IMR-90 (cell line): ENCODE results near the gene LYSMD4. TPM values are rescaled to one million over a fixed set of nuclear protein-coding genes. Genes with fewer than 3 reads are reported as not detected.

Source experiments
- ATAC-seq: fragments of 200-7000 bp; cut with Tn5 transposase; 2 replicates; pipeline ENCODE4 v1.9.1; 2020; ENCODE audit warnings: low read depth, mild to moderate bottlenecking, moderate library complexity
- BruUV-seq: library from RNA; stranded (reverse); fragments of 400-500 nt; replicated peaks from 2 replicates; lab custom pipeline; 2021; lab: Mats Ljungman, UMichigan
- CTCF ChIA-PET: fragments of 300-600 bp; formaldehyde crosslinking; extraction: SDS; loops from one replicate; lab custom pipeline; 2021; ENCODE audit warnings: antibody characterized with exemption; lab: Yijun Ruan, JAX
- POLR2A ChIA-PET: fragments of 300-600 bp; sonication (Branson Sonifier 250); formaldehyde crosslinking; loops from one replicate; lab custom pipeline; 2022; ENCODE audit warnings: antibody characterized with exemption; ENCODE audit not compliant: unreplicated experiment; lab: Charles Lee
- DNase-seq: peaks from one replicate; pipeline ENCODE4 v3.0.0; 2013
- H2AFZ ChIP-seq: replicated peaks from 2 replicates; pipeline ENCODE3; 2013; ENCODE audit warnings: low read length, mild to moderate bottlenecking; ENCODE audit not compliant: poor library complexity
- H2AK5ac ChIP-seq: 2 replicates; pipeline ENCODE4 v1.6.1; 2013; ENCODE audit warnings: low read depth, low read length, inconsistent platforms
- H2AK9ac ChIP-seq: replicated peaks from 2 replicates; pipeline ENCODE3; 2013; ENCODE audit warnings: mild to moderate bottlenecking, low read depth, low read length, moderate library complexity; ENCODE audit not compliant: poor library complexity
- H2BK120ac ChIP-seq: 2 replicates; pipeline ENCODE4 v1.6.1; 2013; ENCODE audit warnings: low read depth, low read length, inconsistent platforms
- H2BK15ac ChIP-seq: 3 replicates; pipeline ENCODE4 v1.6.1; 2013; ENCODE audit warnings: low read depth, low read length, inconsistent platforms
- H2BK20ac ChIP-seq: 2 replicates; pipeline ENCODE4 v1.6.1; 2013; ENCODE audit warnings: low read depth, mild to moderate bottlenecking, inconsistent platforms, low read length, moderate library complexity
- H2BK5ac ChIP-seq: 2 replicates; pipeline ENCODE4 v1.6.1; 2013; ENCODE audit warnings: mild to moderate bottlenecking, low read depth, low read length, inconsistent platforms; ENCODE audit not compliant: poor library complexity, severe bottlenecking
- H3K14ac ChIP-seq: replicated peaks from 2 replicates; pipeline ENCODE4 v1.6.1; 2013; ENCODE audit warnings: low read depth, low read length, inconsistent platforms
- H3K18ac ChIP-seq: 2 replicates; pipeline ENCODE4 v1.6.1; 2013; ENCODE audit warnings: low read depth, low read length, control low read depth
- H3K23ac ChIP-seq: 2 replicates; pipeline ENCODE4 v1.6.1; 2013; ENCODE audit warnings: low read depth, low read length, inconsistent platforms
- H3K27ac ChIP-seq: 2 replicates; pipeline ENCODE4 v1.5.1; 2013; ENCODE audit warnings: mild to moderate bottlenecking, control low read depth, low read length; ENCODE audit not compliant: insufficient read depth
- H3K27me3 ChIP-seq: 2 replicates; pipeline ENCODE4 v1.6.1; 2013; ENCODE audit warnings: low read length; ENCODE audit not compliant: control insufficient read depth, insufficient read depth
- H3K36me3 ChIP-seq: 2 replicates; pipeline ENCODE4 v1.6.1; 2013; ENCODE audit warnings: low read length, mixed read lengths; ENCODE audit not compliant: control insufficient read depth, insufficient read depth
- H3K4ac ChIP-seq: 2 replicates; pipeline ENCODE4 v1.6.1; 2013; ENCODE audit warnings: low read depth, low read length, inconsistent platforms
- H3K4me1 ChIP-seq: 2 replicates; pipeline ENCODE4 v1.6.1; 2013; ENCODE audit warnings: low read length, mixed read lengths; ENCODE audit not compliant: control insufficient read depth, insufficient read depth
- H3K4me2 ChIP-seq: 2 replicates; pipeline ENCODE4 v1.6.1; 2013; ENCODE audit warnings: low read depth, mild to moderate bottlenecking, control low read depth, low read length, moderate library complexity
- H3K4me3 ChIP-seq: 2 replicates; pipeline ENCODE4 v1.5.1; 2013; ENCODE audit warnings: low read depth, mild to moderate bottlenecking, control low read depth, low read length, moderate library complexity; ENCODE audit not compliant: insufficient read depth
- H3K56ac ChIP-seq: 2 replicates; pipeline ENCODE4 v1.6.1; 2013; ENCODE audit warnings: low read length, inconsistent platforms; ENCODE audit not compliant: insufficient read depth; ENCODE audit errors: extremely low read depth
- H3K79me1 ChIP-seq, 2 experiments: 2 replicates each; pipeline ENCODE4 v1.6.1; 2013; ENCODE audit warnings: low read length in 2 of 2, inconsistent platforms in 1 of 2, low read depth in 1 of 2
- H3K9ac ChIP-seq: 2 replicates; pipeline ENCODE4 v1.6.1; 2013; ENCODE audit warnings: low read depth, low read length, control low read depth
- H3K9me1 ChIP-seq: 2 replicates; pipeline ENCODE4 v1.6.1; 2013; ENCODE audit warnings: low read length, inconsistent platforms; ENCODE audit not compliant: insufficient read depth
- H3K9me3 ChIP-seq: 2 replicates; pipeline ENCODE4 v1.6.1; 2013; ENCODE audit warnings: low read length; ENCODE audit not compliant: control insufficient read depth, insufficient read depth
- H4K20me1 ChIP-seq: 2 replicates; pipeline ENCODE4 v1.6.1; 2013; ENCODE audit warnings: low read length, inconsistent platforms; ENCODE audit not compliant: insufficient read depth
- H4K5ac ChIP-seq: 2 replicates; pipeline ENCODE4 v1.6.1; 2013; ENCODE audit warnings: mild to moderate bottlenecking, low read depth, low read length, control low read depth
- H4K8ac ChIP-seq, 2 experiments: 2 replicates each; pipeline ENCODE4 v1.6.1; 2013; ENCODE audit warnings: low read depth in 2 of 2, low read length in 2 of 2, control low read depth in 1 of 2, inconsistent platforms in 1 of 2
- H4K91ac ChIP-seq: 2 replicates; pipeline ENCODE4 v1.6.1; 2013; ENCODE audit warnings: low read depth, low read length, inconsistent platforms; ENCODE audit not compliant: insufficient read depth
- BHLHE40 ChIP-seq: fragments of 150-350 bp; IDR thresholded peaks from 2 replicates; pipeline ENCODE4 v1.6.1; 2016; ENCODE audit warnings: mild to moderate bottlenecking, low read depth, low read length
- CEBPB ChIP-seq: IDR thresholded peaks from 2 replicates; pipeline ENCODE4 v1.6.1; 2012; ENCODE audit warnings: low read depth, low read length, improper control_type of control experiment
- CHD1 ChIP-seq: IDR thresholded peaks from 2 replicates; pipeline ENCODE4 v1.6.1; 2012; ENCODE audit warnings: low read depth, low read length, improper control_type of control experiment
- CTCF ChIP-seq: conservative IDR thresholded peaks from 2 replicates; pipeline ENCODE4 v1.5.1; 2012; ENCODE audit warnings: mild to moderate bottlenecking, low read depth, low read length, improper control_type of control experiment
- ELK1 ChIP-seq: fragments of 150-350 bp; IDR thresholded peaks from 2 replicates; pipeline ENCODE4 v1.6.1; 2016; ENCODE audit warnings: low read depth, mild to moderate bottlenecking, low read length, moderate library complexity, borderline replicate concordance
- FOS ChIP-seq: fragments of 150-350 bp; IDR thresholded peaks from 2 replicates; pipeline ENCODE4 v1.6.1; 2016; ENCODE audit warnings: low read depth, low read length
- MAFK ChIP-seq: IDR thresholded peaks from 2 replicates; pipeline ENCODE4 v1.6.1; 2012; ENCODE audit warnings: low read depth, low read length, improper control_type of control experiment
- MAZ ChIP-seq: IDR thresholded peaks from 2 replicates; pipeline ENCODE4 v1.6.1; 2012; ENCODE audit warnings: low read depth, mild to moderate bottlenecking, low read length, improper control_type of control experiment, moderate library complexity, borderline replicate concordance
- MXI1 ChIP-seq: IDR thresholded peaks from 2 replicates; pipeline ENCODE4 v1.6.1; 2012; ENCODE audit warnings: low read depth, mild to moderate bottlenecking, low read length, moderate library complexity, borderline replicate concordance
- NFE2L2 ChIP-seq: fragments of 150-350 bp; IDR thresholded peaks from 2 replicates; pipeline ENCODE4 v1.6.1; 2016; ENCODE audit warnings: low read depth, mild to moderate bottlenecking, low read length
- POLR2A ChIP-seq: IDR thresholded peaks from 2 replicates; pipeline ENCODE4 v1.6.1; 2012; ENCODE audit warnings: mild to moderate bottlenecking, low read depth, low read length
- RAD21 ChIP-seq: IDR thresholded peaks from 2 replicates; pipeline ENCODE4 v1.6.1; 2012; ENCODE audit warnings: low read length, improper control_type of control experiment
- RCOR1 ChIP-seq: IDR thresholded peaks from 2 replicates; pipeline ENCODE4 v1.6.1; 2012; ENCODE audit warnings: mild to moderate bottlenecking, low read length, improper control_type of control experiment; ENCODE audit not compliant: insufficient replicate concordance
- RFX5 ChIP-seq: IDR thresholded peaks from 2 replicates; pipeline ENCODE4 v1.8.0; 2012; ENCODE audit warnings: low read depth, mild to moderate bottlenecking, low read length, moderate library complexity
- SMC3 ChIP-seq: fragments of 150-350 bp; IDR thresholded peaks from 2 replicates; pipeline ENCODE4 v1.6.1; 2016; ENCODE audit warnings: low read depth, mild to moderate bottlenecking, antibody characterized with exemption, low read length, moderate library complexity
- USF2 ChIP-seq: fragments of 150-350 bp; IDR thresholded peaks from 2 replicates; pipeline ENCODE4 v1.6.1; 2017; ENCODE audit warnings: mild to moderate bottlenecking, antibody characterized with exemption, low read length, low read depth
- WGBS, 2 experiments: methylation state at CpG; one replicate each; pipeline versions ENCODE4 v1.1.5 to v1.1.7; 2013; ENCODE audit warnings: missing lambda C conversion rate in 2 of 2; ENCODE audit not compliant: insufficient read length in 1 of 2; ENCODE audit errors: extremely low coverage in 2 of 2; 5-methylcytosine and 5-hydroxymethylcytosine counted together
- dilution Hi-C: fragments of 300-500 bp; cut with HindIII; formaldehyde crosslinking; loops from one replicate; pipeline ENCODE4 v1.14.3; 2018; ENCODE audit warnings: low sequenced_read_pairs; ENCODE audit not compliant: unreplicated experiment
- in situ Hi-C: fragments of 300-500 bp; cut with MboI; formaldehyde crosslinking; loops from 3 replicates; pipeline ENCODE4 v1.14.3; 2019; ENCODE audit warnings: low sequenced_read_pairs, inconsistent platforms, mixed read lengths
- intact Hi-C: fragments of 100-400 bp; cut with micrococcal nuclease; formaldehyde crosslinking; loops from 2 replicates; pipeline ENCODE4 v1.10.0; 2022
- polyA plus RNA-seq, 3 experiments: library from polyadenylated mRNA; depleted of rRNA; stranded (reverse); fragments of >200 nt; gene quantifications; 2 replicates each; pipeline ENCODE4 v1.2.3, GENCODE V29; 2012; ENCODE audit warnings: low replicate concordance in 1 of 3
- total RNA-seq: library from RNA; depleted of rRNA; stranded (reverse); fragments of >200 nt; gene quantifications from 2 replicates; pipeline ENCODE4 v1.2.3, GENCODE V29; 2012

The LYSMD4 gene
- total and polyA plus RNA-seq, 2 of the 4 experiments (the other 2 are of a cell fraction) = 4.5 to 5.0 TPM

- Histone ChIP-seq H3K9me3 (no peaks in the 10 kb centered on the region), H3K9ac (no peak overlapping the region), H2AFZ (no peak overlapping the region), H4K8ac (no peak overlapping the region), H2AK5ac (no peak overlapping the region), H3K4me1 (no peaks in the 10 kb centered on the region), H4K91ac (no peak overlapping the region), H3K36me3 (no peaks in the 10 kb centered on the region), H3K18ac (no peak overlapping the region), H3K4me2 (no peak overlapping the region), H3K23ac (no peak overlapping the region), H2BK120ac (no peak overlapping the region), H4K20me1 (no peaks in the 10 kb centered on the region), H3K14ac (no peak overlapping the region), H2BK15ac (no peak overlapping the region), H3K27ac (no peak overlapping the region), H3K4me3 (no peak overlapping the region), H3K4ac (no peak overlapping the region), H2AK9ac (no peak overlapping the region), H3K56ac (no peak overlapping the region), H3K79me1 (no peaks in the 10 kb centered on the region), H3K9me1 (0 out of 2 replicates have a peak, but pooled peaks cover 3% of the 10 kb centered on the region), H4K5ac (no peak overlapping the region), H3K27me3 (peaks cover 16% of the 10 kb centered on the region), H2BK5ac (no peak overlapping the region), H2BK20ac (no peak overlapping the region)
- in situ Hi-C loops = loop anchor here (25.0 kb wide), 1 partner anchor 630 kb away; the partner anchor contains the start of gene SYNM
- intact Hi-C loops = no loop called here
- BruUV-seq = no TSS peak
- WGBS, 2 experiments = no CpG with 5 or more reads among the region's 2 CpGs
- POLR2A ChIA-PET = no interaction called here
- dilution Hi-C loops = no loop called here
- CTCF ChIA-PET = interaction anchor here (1.7 kb wide), 1 partner anchor 37 kb away, joined by 3 read pairs; no protein-coding TSS in a partner anchor
- no peak for ATAC-seq
- TF ChIP-seq USF2 = no peak
- TF ChIP-seq RFX5 = no peak
- no peak for TF ChIP-seq CHD1
- TF ChIP-seq RAD21 = no peak
- no peak for TF ChIP-seq MAZ
- no peak for TF ChIP-seq POLR2A
- no peak for TF ChIP-seq ELK1
- no peak for TF ChIP-seq FOS
- TF ChIP-seq CEBPB = no peak
- TF ChIP-seq NFE2L2 = no peak
- TF ChIP-seq RCOR1 = no peak
- TF ChIP-seq MXI1 = no peak
- TF ChIP-seq CTCF = no peak
- no peak for TF ChIP-seq MAFK
- TF ChIP-seq SMC3 = no peak
- no peak for TF ChIP-seq BHLHE40
- DNase-seq = no peak
Measured at GRCh38 chr15:99741835-99742234, 8.6 kb upstream of the LYSMD4 start.
